ENCODE data around the gene BARX1. TPM values are rescaled to one million over a fixed set of nuclear protein-coding genes. Genes with fewer than 3 reads are reported as not detected.

Gene BARX1, protein sequence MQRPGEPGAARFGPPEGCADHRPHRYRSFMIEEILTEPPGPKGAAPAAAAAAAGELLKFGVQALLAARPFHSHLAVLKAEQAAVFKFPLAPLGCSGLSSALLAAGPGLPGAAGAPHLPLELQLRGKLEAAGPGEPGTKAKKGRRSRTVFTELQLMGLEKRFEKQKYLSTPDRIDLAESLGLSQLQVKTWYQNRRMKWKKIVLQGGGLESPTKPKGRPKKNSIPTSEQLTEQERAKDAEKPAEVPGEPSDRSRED
- not detected for polyA plus RNA-seq (ENCODE audit: low read depth in 6 of 6)

DNA sequence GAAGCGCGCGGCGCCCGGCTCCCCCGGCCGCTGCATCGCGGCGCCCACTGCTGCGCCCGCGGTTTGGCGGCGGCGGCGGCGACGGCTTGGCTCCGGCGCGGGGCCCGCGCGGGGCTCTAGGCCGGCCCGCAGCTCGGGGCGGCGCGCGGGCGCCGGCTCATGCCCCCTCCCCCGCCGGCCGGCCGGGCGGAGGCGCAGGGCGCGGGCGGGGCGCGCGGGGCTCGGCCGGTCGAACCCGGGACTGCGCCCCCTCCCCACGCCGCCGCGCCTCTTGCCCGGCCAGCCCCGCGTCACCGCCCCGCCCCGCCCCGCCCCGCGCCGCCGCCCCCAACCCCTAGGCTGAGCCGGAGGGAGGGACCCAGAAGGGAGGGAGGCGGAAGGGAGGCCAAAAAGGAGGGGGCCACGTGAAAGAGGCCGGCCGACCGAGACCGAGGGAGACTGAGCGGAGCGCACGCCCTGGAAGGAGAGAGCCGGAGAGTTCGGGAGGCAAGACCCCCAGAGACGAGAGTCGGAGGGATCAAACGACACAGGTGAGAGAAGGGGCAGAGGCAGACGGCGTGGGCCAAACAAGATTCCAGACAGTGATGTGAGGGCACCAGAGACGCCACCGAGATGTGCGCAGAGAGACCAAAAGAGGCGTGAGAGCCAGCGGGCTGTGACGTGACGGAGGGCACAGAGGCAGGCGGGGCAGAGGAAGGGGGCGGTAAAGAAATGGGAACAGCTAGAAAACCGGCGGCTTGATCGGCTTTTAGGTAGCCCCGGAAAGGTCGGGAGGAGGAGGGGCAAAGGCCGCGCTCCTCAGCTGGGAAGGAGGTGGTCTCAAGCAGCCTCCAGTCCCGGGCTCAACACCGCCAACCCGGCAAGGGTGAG lies at the start of gene BARX1:
Gene BARX1, minus strand, starts transcription at position 245 of the 870 bp plus-strand sequence. Its CDS starts 209 bp downstream, at position 36.
- Mint-ChIP-seq H3K4me3 (peak within 1 kb of the TSS; percentile 78 to 93 (median 83)), H3K4me1 (peaks cover 58 to 73% (median 60%) of the 10 kb centered on the region in 3 donors), H3K9me3 (peaks cover 1 to 10% (median 5%) of the 10 kb centered on the region in 7 donors), H3K36me3 (peaks cover 0 to 14% of the 10 kb centered on the region in 2 donors), H3K27ac (peak within 1 kb of the TSS; percentile 26 to 91 (median 82)), H3K27me3 (peaks cover 58 to 90% (median 88%) of the 10 kb centered on the region in 3 donors)
- peak; percentile 72 to 76 for ATAC-seq (ENCODE audit: low read depth in 2 of 2)
- peak; percentile 67 for DNase-seq

DNA sequence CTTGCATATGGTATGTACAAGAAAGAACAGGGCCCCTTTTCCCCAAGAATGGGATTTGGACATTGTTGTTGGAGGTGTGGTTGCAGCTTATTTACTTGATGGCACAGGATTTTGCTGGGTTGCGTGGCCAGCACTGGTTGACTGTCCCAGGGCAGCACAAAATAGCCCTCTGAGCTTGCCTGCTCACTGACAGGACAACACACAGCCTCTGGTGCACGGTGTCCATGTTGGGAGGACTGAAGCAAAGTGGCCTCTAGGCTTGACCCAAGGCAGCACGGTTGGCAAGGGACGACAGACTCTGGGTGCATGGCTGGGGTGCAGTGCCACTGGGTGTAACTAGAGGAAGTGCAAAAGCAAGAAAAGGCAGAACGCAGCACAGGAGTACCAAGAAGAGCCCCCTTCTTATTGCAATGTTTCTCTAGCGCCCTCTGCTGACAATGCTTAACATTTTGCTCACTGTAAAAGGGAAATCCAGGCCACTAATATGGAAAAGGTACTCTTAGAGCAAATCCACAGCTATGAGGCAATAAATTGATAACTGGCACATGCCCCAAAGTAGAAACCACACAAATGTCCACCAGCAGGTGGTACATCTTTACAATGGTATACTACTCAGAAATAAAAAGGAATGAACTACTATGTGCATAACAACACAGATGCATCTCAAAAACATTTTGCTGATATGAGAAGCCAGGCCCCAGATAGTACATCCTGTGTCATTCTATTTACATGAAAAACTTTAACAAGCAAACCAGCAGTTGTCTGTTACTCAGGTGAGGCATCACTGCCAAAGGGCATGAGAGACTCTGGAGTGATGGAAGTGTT lies 47.4 kb upstream of the BARX1 start:
- peaks cover 2 to 18% (median 4%) of the 10 kb centered on the region in 7 donors for H3K9me3 Mint-ChIP-seq
- peak; percentile 5 for DNase-seq
- no peak overlapping the region for H3K27ac Mint-ChIP-seq
- H3K27me3 Mint-ChIP-seq: peaks cover 28 to 55% (median 52%) of the 10 kb centered on the region in 3 donors
- no peak for ATAC-seq (ENCODE audit: low read depth in 2 of 2)
- no peak overlapping the region for H3K4me3 Mint-ChIP-seq
- no peaks in the 10 kb centered on the region for H3K36me3 Mint-ChIP-seq
- no peaks in the 10 kb centered on the region for H3K4me1 Mint-ChIP-seq

DNA sequence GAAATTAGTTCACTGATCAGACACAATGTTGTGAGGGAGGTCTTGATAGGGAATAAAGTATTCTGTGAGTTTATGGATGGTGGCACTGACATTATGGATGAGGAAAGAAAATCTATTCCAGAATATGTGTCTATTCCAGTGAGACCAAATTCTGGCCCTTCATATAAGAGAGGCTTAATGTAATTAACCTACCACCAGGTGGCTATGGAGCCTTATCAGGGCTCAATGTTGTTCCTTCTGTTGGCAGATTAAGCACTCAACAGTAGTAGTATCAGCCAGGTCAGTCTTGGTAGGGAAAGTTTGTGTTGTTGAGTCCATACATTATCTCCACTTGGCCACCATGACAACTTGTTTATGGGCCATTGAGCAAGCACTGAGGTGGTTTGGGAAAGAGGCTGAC lies 41.7 kb upstream of the BARX1 start:
- Mint-ChIP-seq H3K4me3 (no peak overlapping the region), H3K9me3 (peaks cover 2 to 15% (median 5%) of the 10 kb centered on the region in 7 donors), H3K27ac (no peak overlapping the region), H3K4me1 (no peaks in the 10 kb centered on the region), H3K27me3 (peaks cover 26 to 59% (median 40%) of the 10 kb centered on the region in 3 donors), H3K36me3 (no peaks in the 10 kb centered on the region)
- DNase-seq (no peak), ATAC-seq (ENCODE audit: low read depth in 2 of 2) (no peak)

DNA sequence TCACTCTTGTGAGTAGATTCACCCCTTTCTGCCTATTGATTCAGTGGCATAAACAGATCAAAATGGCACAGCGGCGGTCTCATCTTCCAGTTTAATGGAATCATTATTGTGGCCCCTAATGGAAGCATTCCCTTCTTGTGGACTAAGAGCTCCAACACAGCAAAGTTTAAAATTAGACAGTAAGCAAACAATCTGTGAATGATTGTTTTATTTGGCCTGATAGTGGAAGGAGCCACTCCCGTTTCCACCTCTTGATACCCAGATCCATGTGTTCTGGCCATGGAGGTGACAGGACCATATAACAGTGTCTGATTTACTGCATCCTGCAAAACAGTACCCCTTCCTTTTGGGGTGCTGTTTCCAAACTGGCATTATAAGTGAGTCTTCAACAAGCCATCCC lies 41.2 kb upstream of the BARX1 start:
- Mint-ChIP-seq H3K9me3 (peaks cover 2 to 17% (median 6%) of the 10 kb centered on the region in 7 donors), H3K27me3 (peaks cover 26 to 64% (median 43%) of the 10 kb centered on the region in 3 donors), H3K4me3 (no peak overlapping the region), H3K4me1 (no peaks in the 10 kb centered on the region), H3K27ac (no peak overlapping the region), H3K36me3 (peaks cover 0 to under 1% of the 10 kb centered on the region in 2 donors)
- no peak for ATAC-seq (ENCODE audit: low read depth in 2 of 2)
- no peak for DNase-seq

DNA sequence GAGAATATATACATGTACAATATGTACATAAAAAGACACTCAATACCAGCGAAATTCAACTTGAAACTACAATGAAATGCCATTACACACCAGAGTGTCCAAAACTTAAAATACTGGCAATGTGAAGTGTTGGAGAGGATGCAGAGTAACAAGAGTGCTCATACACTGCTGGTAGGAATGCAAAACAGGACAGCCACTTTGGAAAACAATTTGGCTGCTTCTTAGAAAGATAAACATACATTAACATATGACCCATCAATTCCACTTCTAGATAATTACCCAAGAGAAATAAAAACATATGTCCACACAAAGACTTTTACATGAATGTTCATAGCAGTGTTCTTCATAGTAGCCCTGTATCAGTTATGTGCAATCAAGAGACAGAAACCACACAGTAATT lies 39.4 kb upstream of the BARX1 start:
- Mint-ChIP-seq H3K36me3 (peaks cover 4 to 16% of the 10 kb centered on the region in 2 donors), H3K27me3 (peaks cover 26 to 61% (median 53%) of the 10 kb centered on the region in 3 donors), H3K9me3 (peaks cover 9 to 35% (median 20%) of the 10 kb centered on the region in 7 donors), H3K4me3 (no peak overlapping the region), H3K27ac (no peak overlapping the region), H3K4me1 (no peaks in the 10 kb centered on the region)
- ATAC-seq (ENCODE audit: low read depth in 2 of 2) (no peak), DNase-seq (no peak)

DNA sequence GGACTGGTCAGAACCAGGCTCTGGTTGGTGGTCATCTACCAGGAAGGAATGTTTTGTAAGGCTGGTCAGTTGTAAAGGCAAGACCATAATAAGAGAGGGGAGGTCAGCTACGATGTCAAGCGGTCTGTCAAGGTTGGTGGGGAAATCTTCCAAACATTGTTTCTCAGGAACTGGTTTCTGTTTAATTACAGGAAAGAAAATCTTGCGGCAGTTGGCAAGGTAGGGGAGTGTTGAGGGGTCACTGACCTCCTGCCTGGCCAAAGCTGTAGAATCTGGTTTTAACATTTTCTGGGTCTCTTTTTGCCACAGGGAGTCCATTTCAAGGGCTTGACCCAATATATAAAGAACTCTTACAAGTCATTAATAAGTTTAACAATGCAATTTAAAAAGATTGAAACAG lies 39.0 kb upstream of the BARX1 start:
- no peak overlapping the region for H3K27ac Mint-ChIP-seq
- no peak for DNase-seq
- H3K27me3 Mint-ChIP-seq: peaks cover 26 to 61% (median 55%) of the 10 kb centered on the region in 3 donors
- no peak overlapping the region for H3K4me3 Mint-ChIP-seq
- peaks cover 4 to 16% of the 10 kb centered on the region in 2 donors for H3K36me3 Mint-ChIP-seq
- H3K4me1 Mint-ChIP-seq: no peaks in the 10 kb centered on the region
- ATAC-seq (ENCODE audit: low read depth in 2 of 2): no peak
- peaks cover 9 to 36% (median 21%) of the 10 kb centered on the region in 7 donors for H3K9me3 Mint-ChIP-seq

DNA sequence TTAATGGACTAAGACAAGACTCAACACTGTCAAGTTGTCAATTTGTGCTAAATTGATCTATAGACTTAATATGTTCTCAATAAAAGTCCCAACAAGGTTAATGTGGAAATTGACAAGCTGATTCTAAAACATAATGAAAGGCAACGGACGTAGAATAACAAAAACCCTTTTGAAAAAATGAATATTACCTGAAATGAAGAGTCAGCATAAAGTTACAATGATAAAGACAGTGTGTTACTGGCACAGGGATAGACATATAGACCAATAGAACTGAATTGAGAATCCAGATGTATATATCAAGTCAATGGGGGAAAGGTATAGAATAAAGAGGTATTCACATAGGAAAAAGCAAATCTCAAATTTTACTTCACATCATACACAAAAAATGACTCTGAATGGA lies 37.7 kb upstream of the BARX1 start:
- Mint-ChIP-seq H3K27ac (no peak overlapping the region), H3K27me3 (peaks cover 30 to 55% (median 55%) of the 10 kb centered on the region in 3 donors), H3K9me3 (peaks cover 5 to 38% (median 27%) of the 10 kb centered on the region in 7 donors), H3K36me3 (peaks cover 4 to 16% of the 10 kb centered on the region in 2 donors), H3K4me3 (no peak overlapping the region), H3K4me1 (no peaks in the 10 kb centered on the region)
- ATAC-seq (ENCODE audit: low read depth in 2 of 2) (no peak), DNase-seq (no peak)

DNA sequence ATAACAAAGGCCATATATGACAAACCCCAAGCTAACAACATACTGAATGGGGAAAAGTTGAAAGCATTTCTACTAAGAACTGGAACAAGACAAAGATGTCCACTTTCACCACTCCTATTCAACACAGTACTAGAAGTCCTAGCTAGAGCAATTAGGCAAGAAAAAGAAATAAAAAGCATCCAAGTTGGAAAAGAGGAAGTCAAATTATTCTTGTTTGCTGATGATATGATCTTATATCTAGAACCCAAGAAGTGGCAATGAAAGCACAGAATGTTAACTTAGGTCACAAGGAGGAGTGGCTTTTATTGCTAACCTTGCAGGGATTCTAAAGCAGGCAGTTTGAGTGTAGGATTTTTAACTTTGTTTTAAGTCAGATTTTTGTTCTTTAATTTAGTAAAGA lies 35.3 kb upstream of the BARX1 start:
- DNase-seq (no peak), ATAC-seq (ENCODE audit: low read depth in 2 of 2) (no peak)
- Mint-ChIP-seq H3K9me3 (peaks cover 17 to 61% (median 46%) of the 10 kb centered on the region in 7 donors), H3K27me3 (peaks cover 31 to 66% (median 64%) of the 10 kb centered on the region in 3 donors), H3K4me1 (no peaks in the 10 kb centered on the region), H3K36me3 (peaks cover 18 to 33% of the 10 kb centered on the region in 2 donors), H3K27ac (no peak overlapping the region), H3K4me3 (no peak overlapping the region)

DNA sequence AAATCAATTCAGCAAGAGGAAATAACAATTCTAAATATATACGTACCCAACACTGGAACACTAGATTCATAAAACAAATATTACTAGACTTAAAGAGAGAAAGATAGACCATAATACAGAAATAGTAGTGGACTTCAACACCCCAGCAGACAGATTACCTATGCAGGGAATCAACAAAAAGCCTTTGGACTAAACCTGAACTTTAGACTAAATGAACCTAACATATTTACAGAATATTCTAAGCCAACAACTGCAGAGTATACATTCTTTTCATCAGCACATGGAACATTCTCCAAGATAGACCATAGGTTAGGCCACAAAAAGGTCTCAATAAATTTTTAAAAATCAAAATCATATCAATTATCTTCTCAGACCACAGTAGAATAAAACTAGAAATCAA lies 32.9 kb upstream of the BARX1 start:
- Mint-ChIP-seq H3K27me3 (peaks cover 20 to 59% (median 43%) of the 10 kb centered on the region in 3 donors), H3K27ac (no peak overlapping the region), H3K36me3 (peaks cover 18 to 33% of the 10 kb centered on the region in 2 donors), H3K4me3 (no peak overlapping the region), H3K4me1 (no peaks in the 10 kb centered on the region), H3K9me3 (peaks cover 17 to 68% (median 52%) of the 10 kb centered on the region in 7 donors)
- no peak for ATAC-seq (ENCODE audit: low read depth in 2 of 2)
- DNase-seq: no peak

DNA sequence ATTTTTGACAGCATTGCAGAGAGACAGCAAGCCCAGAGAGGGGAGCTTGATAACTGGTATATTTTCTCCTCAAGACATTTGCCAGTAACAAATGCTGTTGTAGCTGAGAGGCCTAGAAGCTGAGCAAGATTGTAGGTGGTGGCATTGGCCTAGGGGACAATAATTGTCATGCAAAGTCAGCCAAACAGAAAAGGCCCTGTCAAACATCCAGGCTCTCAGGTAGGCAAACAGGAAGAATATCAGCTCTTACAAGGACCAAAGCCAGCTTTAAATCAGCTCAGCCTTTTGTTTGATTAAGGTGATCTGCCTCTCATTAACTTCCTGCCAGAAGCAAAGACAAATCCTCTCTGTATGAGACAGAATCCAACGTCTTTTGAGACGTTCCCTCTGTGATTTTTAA lies 29.7 kb upstream of the BARX1 start:
- Mint-ChIP-seq H3K27ac (no peak overlapping the region), H3K9me3 (peaks cover 13 to 55% (median 38%) of the 10 kb centered on the region in 7 donors), H3K4me3 (peak overlapping the region in 1 of 8 donors; percentile 4), H3K4me1 (no peaks in the 10 kb centered on the region), H3K36me3 (peaks cover 13 to 18% of the 10 kb centered on the region in 2 donors), H3K27me3 (peaks cover 30 to 67% (median 41%) of the 10 kb centered on the region in 3 donors)
- DNase-seq (no peak), ATAC-seq (ENCODE audit: low read depth in 2 of 2) (no peak)

DNA sequence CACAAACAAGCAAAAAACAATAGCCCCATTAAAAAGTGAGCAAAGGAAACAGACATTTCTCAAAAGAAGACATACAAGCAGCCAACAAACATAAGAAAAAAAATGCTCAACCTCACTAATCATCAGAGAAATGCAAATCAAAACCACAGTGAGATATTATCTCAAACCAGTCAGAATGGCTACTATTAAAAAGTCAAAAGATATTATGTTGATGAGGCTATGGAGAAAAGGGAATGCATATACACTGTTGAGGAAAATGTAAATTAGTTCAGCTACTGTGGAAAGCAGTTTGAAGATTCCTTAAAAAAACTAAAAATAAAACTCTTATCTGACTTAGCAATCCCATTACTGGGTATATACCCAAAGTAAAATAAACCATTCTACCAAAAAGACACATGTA lies 28.7 kb upstream of the BARX1 start:
- Mint-ChIP-seq H3K36me3 (peaks cover 13 to 17% of the 10 kb centered on the region in 2 donors), H3K27me3 (peaks cover 29 to 72% (median 50%) of the 10 kb centered on the region in 3 donors), H3K9me3 (peaks cover 12 to 50% (median 34%) of the 10 kb centered on the region in 7 donors), H3K27ac (no peak overlapping the region), H3K4me3 (no peak overlapping the region), H3K4me1 (no peaks in the 10 kb centered on the region)
- ATAC-seq (ENCODE audit: low read depth in 2 of 2) (no peak), DNase-seq (no peak)

DNA sequence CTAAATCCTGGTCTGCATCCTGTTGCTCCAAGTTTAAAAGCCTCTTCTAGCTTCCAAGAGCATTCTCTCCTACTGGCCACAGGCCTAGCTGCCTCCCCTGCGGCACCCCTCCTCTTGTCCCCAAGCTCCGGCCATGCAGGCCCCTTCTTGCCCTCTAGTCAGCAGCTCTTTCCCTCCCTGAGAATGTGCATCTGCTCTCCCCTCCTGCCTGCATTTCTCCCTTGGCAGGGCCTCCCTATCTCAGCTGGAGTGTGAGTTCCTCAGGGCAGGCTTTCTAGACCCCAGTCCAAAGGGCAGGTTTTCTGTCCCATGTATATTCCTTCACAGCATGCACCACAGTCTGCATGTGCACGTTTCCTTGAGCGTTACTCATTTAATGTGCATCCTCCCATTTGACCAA lies 24.6 kb upstream of the BARX1 start:
- Mint-ChIP-seq H3K4me1 (no peaks in the 10 kb centered on the region), H3K36me3 (no peaks in the 10 kb centered on the region), H3K27ac (no peak overlapping the region), H3K27me3 (peaks cover 41 to 76% (median 50%) of the 10 kb centered on the region in 3 donors), H3K4me3 (no peak overlapping the region), H3K9me3 (peaks cover 0 to 14% (median 4%) of the 10 kb centered on the region in 7 donors)
- no peak for ATAC-seq (ENCODE audit: low read depth in 2 of 2)
- no peak for DNase-seq

DNA sequence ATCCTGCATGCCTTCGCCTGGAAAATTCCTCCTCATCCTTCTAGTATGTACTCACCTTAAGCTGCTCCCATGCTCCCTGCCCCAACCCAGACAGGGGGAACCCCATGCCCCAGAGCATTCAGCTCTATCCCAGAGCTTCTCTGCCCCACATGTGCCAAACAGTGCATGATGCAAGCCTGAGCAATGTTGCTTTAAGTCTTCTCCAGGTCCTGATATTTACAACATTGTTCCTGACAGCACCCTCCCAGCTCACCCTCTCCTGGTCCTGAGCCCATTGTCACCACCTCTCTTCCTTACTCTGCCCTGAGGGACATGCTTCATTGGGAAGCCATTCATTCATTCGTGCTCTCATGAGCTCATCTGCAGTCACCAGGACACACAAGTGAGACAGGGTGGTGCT lies 23.4 kb upstream of the BARX1 start:
- no peak overlapping the region for H3K4me3 Mint-ChIP-seq
- H3K9me3 Mint-ChIP-seq: peaks cover 0 to 7% (median under 1%) of the 10 kb centered on the region in 7 donors
- DNase-seq (no peak), ATAC-seq (ENCODE audit: low read depth in 2 of 2) (no peak)
- H3K4me1 Mint-ChIP-seq: no peaks in the 10 kb centered on the region
- no peak overlapping the region for H3K27ac Mint-ChIP-seq
- no peaks in the 10 kb centered on the region for H3K36me3 Mint-ChIP-seq
- peaks cover 44 to 72% (median 50%) of the 10 kb centered on the region in 3 donors for H3K27me3 Mint-ChIP-seq

Measured in naive B cell (primary cell).